Right kidney (tissue), 9 donors: ENCODE results near the gene C4orf54.

Source experiments
- DNase-seq: peaks from one replicate; pipeline ENCODE4 v3.0.0-alpha.2; 2016
- long read RNA-seq, 8 donors: transcript quantifications; one replicate each; lab custom pipeline, GENCODE V29; 2026

Gene C4orf54
- long read RNA-seq, donor 1, full-length matches to known transcripts, result 2 of 2 reads
- long read RNA-seq, donor 1, partial matches to known transcripts, result 0 of 2 reads
- long read RNA-seq, donor 1, other reads (novel, unspliced or antisense), result 0 of 2 reads
- long read RNA-seq, donor 2, result 0 reads
- long read RNA-seq, donor 3, result 0 reads
- long read RNA-seq, donor 4, result 0 reads
- long read RNA-seq, donor 5, full-length matches to known transcripts, result 1 of 1 reads
- long read RNA-seq, donor 5, partial matches to known transcripts, result 0 of 1 reads
- long read RNA-seq, donor 5, other reads (novel, unspliced or antisense), result 0 of 1 reads
- long read RNA-seq, donor 6, result 0 reads
- long read RNA-seq, donor 7, result 0 reads
- long read RNA-seq, donor 8, full-length matches to known transcripts, result 1 of 1 reads
- long read RNA-seq, donor 8, partial matches to known transcripts, result 0 of 1 reads
- long read RNA-seq, donor 8, other reads (novel, unspliced or antisense), result 0 of 1 reads

GRCh38 chr4:99657798-99658197, at the start of gene C4orf54:
Gene C4orf54 (minus strand): TSS chr4:99657828. CDS start chr4:99654648, 3,180 bp downstream.
- no peak for DNase-seq

GRCh38 chr4:99705891-99706290, 48.3 kb upstream of the C4orf54 start:
- no peak for DNase-seq

GRCh38 chr4:99696801-99697200, 39.2 kb upstream of the C4orf54 start:
- no peak for DNase-seq

GRCh38 chr4:99693140-99693539, 35.5 kb upstream of the C4orf54 start:
- DNase-seq, result no peak

GRCh38 chr4:99690990-99691389, 33.4 kb upstream of the C4orf54 start:
- no peak for DNase-seq

GRCh38 chr4:99690472-99690871, 32.8 kb upstream of the C4orf54 start:
- no peak for DNase-seq

- DNase-seq, result no peak
Measured at GRCh38 chr4:99687120-99687519, 29.5 kb upstream of the C4orf54 start.

GRCh38 chr4:99685234-99685633, 27.6 kb upstream of the C4orf54 start:
- no peak for DNase-seq

GRCh38 chr4:99683895-99684294, 26.3 kb upstream of the C4orf54 start:
- no peak for DNase-seq

- no peak for DNase-seq
Measured at GRCh38 chr4:99679976-99680375, 22.3 kb upstream of the C4orf54 start.

- DNase-seq, result no peak
Measured at GRCh38 chr4:99679204-99679603, 21.6 kb upstream of the C4orf54 start.

- DNase-seq, result no peak
Measured at GRCh38 chr4:99677161-99677560, 19.5 kb upstream of the C4orf54 start.

- DNase-seq, result no peak
Measured at GRCh38 chr4:99670409-99671073, 12.9 kb upstream of the C4orf54 start.

- no peak for DNase-seq
Measured at GRCh38 chr4:99669084-99669483, 11.5 kb upstream of the C4orf54 start.

- no peak for DNase-seq
Measured at GRCh38 chr4:99668472-99668871, 10.8 kb upstream of the C4orf54 start.

- DNase-seq, result no peak
Measured at GRCh38 chr4:99665983-99666382, 8.4 kb upstream of the C4orf54 start.

GRCh38 chr4:99664716-99665115, 7.1 kb upstream of the C4orf54 start:
- no peak for DNase-seq

- DNase-seq, result no peak
Measured at GRCh38 chr4:99661907-99662306, 4.3 kb upstream of the C4orf54 start.

GRCh38 chr4:99658666-99659065, 1.0 kb upstream of the C4orf54 start:
- no peak for DNase-seq

- DNase-seq, result no peak
Measured at GRCh38 chr4:99655308-99656081, 2.1 kb downstream of the C4orf54 start.

GRCh38 chr4:99654361-99654761, 3.3 kb downstream of the C4orf54 start:
- DNase-seq, result no peak

GRCh38 chr4:99653916-99654315, 3.7 kb downstream of the C4orf54 start:
- no peak for DNase-seq
